ENCODE results near the gene FNDC3A.

The FNDC3A gene

GRCh38 chr13:48977286-48977625 is 1.5 kb downstream of the FNDC3A start:
- TF ChIP-seq CTCF (IDR thresholded peaks at IDR 0.05; ENCODE audit: low read depth, low read length) (no peak), MAX (IDR thresholded peaks at IDR 0.05; ENCODE audit: low read depth, low read length) (peak; percentile 16; the same call in 1 of the 2 replicates), MYC (IDR thresholded peaks at IDR 0.05; ENCODE audit: low read depth, low read length) (peak; percentile 21; the same call in 1 of the 2 replicates), POLR2A (IDR thresholded peaks at IDR 0.05; ENCODE audit: extremely low read depth, insufficient read length) (no peak)
- DNase-seq (ENCODE audit: low read depth) = peak; percentile 21

GRCh38 chr13:48977973-48978372 is 2.3 kb downstream of the FNDC3A start:
- TF ChIP-seq CTCF (IDR thresholded peaks at IDR 0.05; ENCODE audit: low read depth, low read length) (no peak), MYC (IDR thresholded peaks at IDR 0.05; ENCODE audit: low read depth, low read length) (no peak), POLR2A (IDR thresholded peaks at IDR 0.05; ENCODE audit: extremely low read depth, insufficient read length) (no peak), MAX (IDR thresholded peaks at IDR 0.05; ENCODE audit: low read depth, low read length) (no peak)
- peak overlapping the region; percentile 93 for H3K4me3 ChIP-seq (ENCODE audit: low read depth, low read length)
- no peak for DNase-seq (ENCODE audit: low read depth)

More at GRCh38 chr13:48977286-48977625, 1.5 kb downstream of the FNDC3A start:
- peak overlapping the region; percentile 93 for H3K4me3 ChIP-seq (ENCODE audit: low read depth, low read length)

GRCh38 chr13:48978942-48979601 is 3.4 kb downstream of the FNDC3A start:
- peak overlapping the region; percentile 93 for H3K4me3 ChIP-seq (ENCODE audit: low read depth, low read length)
- TF ChIP-seq POLR2A (IDR thresholded peaks at IDR 0.05; ENCODE audit: extremely low read depth, insufficient read length) (no peak), MAX (IDR thresholded peaks at IDR 0.05; ENCODE audit: low read depth, low read length) (no peak), MYC (IDR thresholded peaks at IDR 0.05; ENCODE audit: low read depth, low read length) (no peak), CTCF (IDR thresholded peaks at IDR 0.05; ENCODE audit: low read depth, low read length) (no peak)
- DNase-seq (ENCODE audit: low read depth) = no peak

GRCh38 chr13:48979892-48980291 is 4.2 kb downstream of the FNDC3A start:
- peak overlapping the region; percentile 25 for H3K4me3 ChIP-seq (ENCODE audit: low read depth, low read length)
- peak; percentile 81 for DNase-seq (ENCODE audit: low read depth)
- TF ChIP-seq MAX (IDR thresholded peaks at IDR 0.05; ENCODE audit: low read depth, low read length) = no peak
- TF ChIP-seq MYC (IDR thresholded peaks at IDR 0.05; ENCODE audit: low read depth, low read length) = no peak
- TF ChIP-seq POLR2A (IDR thresholded peaks at IDR 0.05; ENCODE audit: extremely low read depth, insufficient read length) = no peak
- TF ChIP-seq CTCF (IDR thresholded peaks at IDR 0.05; ENCODE audit: low read depth, low read length) = no peak

GRCh38 chr13:48983331-48983730 is 7.6 kb downstream of the FNDC3A start:
- no peak for DNase-seq (ENCODE audit: low read depth)
- TF ChIP-seq MAX (IDR thresholded peaks at IDR 0.05; ENCODE audit: low read depth, low read length) (no peak), POLR2A (IDR thresholded peaks at IDR 0.05; ENCODE audit: extremely low read depth, insufficient read length) (no peak), MYC (IDR thresholded peaks at IDR 0.05; ENCODE audit: low read depth, low read length) (no peak)
- H3K4me3 ChIP-seq (ENCODE audit: low read depth, low read length) = no peak overlapping the region

GRCh38 chr13:48985756-48986155 is 10.0 kb downstream of the FNDC3A start:
- no peak for TF ChIP-seq CTCF (IDR thresholded peaks at IDR 0.05; ENCODE audit: low read depth, low read length)
- TF ChIP-seq POLR2A (IDR thresholded peaks at IDR 0.05; ENCODE audit: extremely low read depth, insufficient read length) = no peak
- TF ChIP-seq MAX (IDR thresholded peaks at IDR 0.05; ENCODE audit: low read depth, low read length) = no peak
- H3K4me3 ChIP-seq (ENCODE audit: low read depth, low read length) = no peak overlapping the region
- DNase-seq (ENCODE audit: low read depth) = no peak

Data from NB4 (cell line).